Vagina (tissue), 2 donors: ENCODE measurements around the gene GGCT.

ENCODE experiments used
- POLR2A ChIP-seq, 2 donors: fragments of 450-650 bp; IDR thresholded peaks; one replicate each; pipeline ENCODE4 v1.6.1; 2017; ENCODE audit warnings: antibody characterized with exemption in 2 of 2, mild to moderate bottlenecking in 2 of 2, moderate library complexity in 2 of 2
- TF ChIP-seq, protein P1 (sequence below), 3 experiments: fragments of 450-650 bp in 2 of 3; fragments of 200-600 bp in 1 of 3; sonication (generic) in 1 of 3; IDR thresholded peaks; one replicate each; pipeline ENCODE4 v1.5.1; 2017 to 2019; ENCODE audit warnings: antibody characterized with exemption in 3 of 3, mild to moderate bottlenecking in 2 of 3, moderate library complexity in 2 of 3

DNA sequence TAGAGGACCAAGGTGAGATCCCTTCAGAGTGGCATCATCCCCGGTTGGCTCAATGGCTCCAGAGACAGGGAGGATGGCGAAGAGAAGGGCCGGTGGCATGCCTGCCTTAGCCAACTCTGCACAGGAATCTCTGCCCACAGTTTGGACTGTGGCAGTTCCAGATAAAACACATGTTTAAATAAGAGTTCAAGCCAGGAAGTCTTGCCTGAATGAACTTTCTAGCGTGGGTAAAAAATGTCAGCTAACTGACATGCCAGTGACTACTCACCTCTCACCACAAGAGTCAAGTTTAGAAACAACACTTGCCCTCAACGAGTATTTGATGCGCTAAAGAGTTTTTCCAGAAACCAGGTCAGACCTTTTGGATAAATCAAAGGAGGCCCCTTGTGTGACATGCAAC, 29.0 kb downstream of the GGCT start:
- TF ChIP-seq, protein P1, sequence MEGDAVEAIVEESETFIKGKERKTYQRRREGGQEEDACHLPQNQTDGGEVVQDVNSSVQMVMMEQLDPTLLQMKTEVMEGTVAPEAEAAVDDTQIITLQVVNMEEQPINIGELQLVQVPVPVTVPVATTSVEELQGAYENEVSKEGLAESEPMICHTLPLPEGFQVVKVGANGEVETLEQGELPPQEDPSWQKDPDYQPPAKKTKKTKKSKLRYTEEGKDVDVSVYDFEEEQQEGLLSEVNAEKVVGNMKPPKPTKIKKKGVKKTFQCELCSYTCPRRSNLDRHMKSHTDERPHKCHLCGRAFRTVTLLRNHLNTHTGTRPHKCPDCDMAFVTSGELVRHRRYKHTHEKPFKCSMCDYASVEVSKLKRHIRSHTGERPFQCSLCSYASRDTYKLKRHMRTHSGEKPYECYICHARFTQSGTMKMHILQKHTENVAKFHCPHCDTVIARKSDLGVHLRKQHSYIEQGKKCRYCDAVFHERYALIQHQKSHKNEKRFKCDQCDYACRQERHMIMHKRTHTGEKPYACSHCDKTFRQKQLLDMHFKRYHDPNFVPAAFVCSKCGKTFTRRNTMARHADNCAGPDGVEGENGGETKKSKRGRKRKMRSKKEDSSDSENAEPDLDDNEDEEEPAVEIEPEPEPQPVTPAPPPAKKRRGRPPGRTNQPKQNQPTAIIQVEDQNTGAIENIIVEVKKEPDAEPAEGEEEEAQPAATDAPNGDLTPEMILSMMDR (IDR thresholded peaks at IDR 0.05): no peak
- no peak for TF ChIP-seq POLR2A (IDR thresholded peaks at IDR 0.05)
